Measurements from ENCODE around the gene HTR3C.

DNA sequence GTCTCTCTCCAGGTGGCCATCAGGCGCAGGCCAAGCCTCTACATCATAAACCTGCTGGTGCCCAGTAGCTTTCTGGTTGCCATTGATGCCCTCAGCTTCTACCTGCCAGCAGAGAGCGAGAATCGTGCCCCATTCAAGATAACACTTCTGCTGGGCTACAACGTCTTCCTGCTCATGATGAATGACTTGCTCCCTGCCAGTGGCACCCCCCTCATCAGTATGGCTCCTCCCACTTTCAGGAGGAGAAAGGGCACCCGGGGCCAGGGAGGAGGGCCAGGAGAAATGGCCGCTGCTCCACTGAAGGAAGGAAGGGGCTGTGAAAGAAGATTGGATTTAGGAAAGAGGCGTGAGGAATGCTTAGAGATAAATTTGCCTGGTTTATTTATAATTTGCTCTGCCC is 6.6 kb downstream of the HTR3C start:
- TF ChIP-seq EZH2 (optimal IDR thresholded peaks at IDR 0.05; ENCODE audit: low read depth, low read length) (no peak), EZH2phosphoT487 (IDR thresholded peaks at IDR 0.05; ENCODE audit: low read length) (no peak)
- TF ChIP-seq, protein P1, sequence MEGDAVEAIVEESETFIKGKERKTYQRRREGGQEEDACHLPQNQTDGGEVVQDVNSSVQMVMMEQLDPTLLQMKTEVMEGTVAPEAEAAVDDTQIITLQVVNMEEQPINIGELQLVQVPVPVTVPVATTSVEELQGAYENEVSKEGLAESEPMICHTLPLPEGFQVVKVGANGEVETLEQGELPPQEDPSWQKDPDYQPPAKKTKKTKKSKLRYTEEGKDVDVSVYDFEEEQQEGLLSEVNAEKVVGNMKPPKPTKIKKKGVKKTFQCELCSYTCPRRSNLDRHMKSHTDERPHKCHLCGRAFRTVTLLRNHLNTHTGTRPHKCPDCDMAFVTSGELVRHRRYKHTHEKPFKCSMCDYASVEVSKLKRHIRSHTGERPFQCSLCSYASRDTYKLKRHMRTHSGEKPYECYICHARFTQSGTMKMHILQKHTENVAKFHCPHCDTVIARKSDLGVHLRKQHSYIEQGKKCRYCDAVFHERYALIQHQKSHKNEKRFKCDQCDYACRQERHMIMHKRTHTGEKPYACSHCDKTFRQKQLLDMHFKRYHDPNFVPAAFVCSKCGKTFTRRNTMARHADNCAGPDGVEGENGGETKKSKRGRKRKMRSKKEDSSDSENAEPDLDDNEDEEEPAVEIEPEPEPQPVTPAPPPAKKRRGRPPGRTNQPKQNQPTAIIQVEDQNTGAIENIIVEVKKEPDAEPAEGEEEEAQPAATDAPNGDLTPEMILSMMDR (IDR thresholded peaks at IDR 0.05; ENCODE audit: low read length) = no peak
